ACC112 (cell line): ENCODE data around the gene CCDC192.

ENCODE experiments used
- H2AFZ ChIP-seq: fragments of 200-600 bp; sonication (generic); one replicate; pipeline ENCODE4 v1.6.0; 2017; ENCODE audit warnings: antibody characterized with exemption, low read length; ENCODE audit not compliant: unreplicated experiment
- H3K27ac ChIP-seq: fragments of 200-600 bp; sonication (generic); 2 replicates; pipeline ENCODE4 v1.5.1; 2014; ENCODE audit warnings: low read depth, mild to moderate bottlenecking, antibody characterized with exemption, low read length, moderate library complexity
- H3K27me3 ChIP-seq: fragments of 200-600 bp; sonication (generic); 2 replicates; pipeline ENCODE4 v1.6.1; 2014; ENCODE audit warnings: mild to moderate bottlenecking, antibody characterized with exemption, low read length, moderate library complexity, mixed read lengths; ENCODE audit not compliant: insufficient read depth
- H3K36me3 ChIP-seq: fragments of 200-600 bp; sonication (generic); 2 replicates; pipeline ENCODE4 v1.6.1; 2016; ENCODE audit warnings: mild to moderate bottlenecking, antibody characterized with exemption, low read length, moderate library complexity, mixed read lengths; ENCODE audit not compliant: insufficient read depth
- H3K4me1 ChIP-seq: fragments of 200-600 bp; sonication (generic); one replicate; pipeline ENCODE4 v1.6.1; 2016; ENCODE audit warnings: low read length, mixed read lengths; ENCODE audit not compliant: insufficient read depth, unreplicated experiment, control insufficient read depth
- H3K4me3 ChIP-seq: fragments of 200-600 bp; sonication (generic); 2 replicates; pipeline ENCODE4 v1.5.1; 2014; ENCODE audit warnings: mild to moderate bottlenecking, low read depth, low read length
- H3K79me2 ChIP-seq: fragments of 200-600 bp; sonication (generic); one replicate; pipeline ENCODE4 v1.6.0; 2016; ENCODE audit warnings: low read length; ENCODE audit not compliant: control insufficient read depth, unreplicated experiment, insufficient read depth

The CCDC192 gene

DNA sequence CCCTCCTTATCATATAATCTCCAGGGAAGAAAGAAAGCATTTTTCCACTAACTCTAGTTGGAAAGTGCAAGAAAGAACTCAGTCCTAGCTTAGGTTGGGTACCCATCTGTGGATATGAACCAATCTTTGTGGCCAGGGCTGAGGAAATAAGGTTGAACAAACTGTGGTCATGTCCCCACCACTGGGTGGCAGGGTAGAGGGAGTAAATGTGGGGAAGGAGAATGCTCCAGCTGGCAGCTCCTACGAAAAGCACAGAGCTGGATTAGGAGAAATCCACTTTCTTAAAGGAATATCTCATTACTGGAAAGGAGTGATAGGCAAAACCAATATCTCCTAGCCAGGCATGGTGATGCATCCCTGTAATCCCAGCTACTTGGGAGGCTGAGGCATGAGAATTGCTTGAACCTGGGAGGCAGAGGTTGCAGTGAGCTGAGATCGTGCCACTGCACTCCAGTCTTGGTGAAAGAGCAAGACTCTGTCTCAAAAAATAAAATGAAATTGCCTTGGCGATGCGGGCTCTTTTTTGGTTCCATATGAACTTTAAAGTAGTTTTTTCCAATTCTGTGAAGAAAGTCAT is 175.1 kb downstream of the CCDC192 start:
- Histone ChIP-seq H3K27me3 (no peaks in the 10 kb centered on the region), H3K36me3 (no peaks in the 10 kb centered on the region), H2AFZ (no peak overlapping the region), H3K4me1 (peaks cover 17% of the 10 kb centered on the region), H3K79me2 (no peaks in the 10 kb centered on the region), H3K27ac (no peak overlapping the region), H3K4me3 (no peak overlapping the region)

- Histone ChIP-seq H3K27ac (no peak overlapping the region), H3K36me3 (no peaks in the 10 kb centered on the region), H3K4me3 (no peak overlapping the region), H3K4me1 (peaks cover 4% of the 10 kb centered on the region), H3K79me2 (no peaks in the 10 kb centered on the region), H2AFZ (no peak overlapping the region), H3K27me3 (no peaks in the 10 kb centered on the region)
Measured at GRCh38 chr5:127884416-127884815, 181.2 kb downstream of the CCDC192 start.

GRCh38 chr5:127885176-127885575 is 182.0 kb downstream of the CCDC192 start:
- Histone ChIP-seq H3K27me3 (no peaks in the 10 kb centered on the region), H3K36me3 (no peaks in the 10 kb centered on the region), H3K27ac (no peak overlapping the region), H3K79me2 (no peaks in the 10 kb centered on the region), H3K4me1 (peaks cover 4% of the 10 kb centered on the region), H3K4me3 (no peak overlapping the region), H2AFZ (no peak overlapping the region)

DNA sequence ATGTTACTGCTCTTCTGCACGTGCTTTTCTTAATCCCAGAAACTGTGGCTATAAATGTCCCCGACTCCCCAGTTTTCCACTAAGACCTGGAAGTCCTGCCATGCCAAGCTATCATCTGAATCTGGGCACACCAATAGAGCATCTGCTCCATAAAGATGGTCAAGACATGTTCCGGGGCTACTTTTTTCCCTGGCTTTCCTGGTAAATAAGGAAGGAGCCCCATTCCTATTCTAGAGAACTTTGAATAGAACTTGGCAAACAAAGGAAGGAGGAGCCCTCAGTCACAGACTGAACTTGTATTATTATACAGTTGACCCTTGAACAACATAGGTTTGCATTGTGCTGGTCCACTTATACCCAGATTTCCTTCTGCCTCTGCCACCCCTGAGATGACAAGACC is 182.9 kb downstream of the CCDC192 start:
- Histone ChIP-seq H3K4me3 (no peak overlapping the region), H3K27ac (no peak overlapping the region), H3K27me3 (no peaks in the 10 kb centered on the region), H3K4me1 (peaks cover 4% of the 10 kb centered on the region), H2AFZ (no peak overlapping the region), H3K79me2 (no peaks in the 10 kb centered on the region), H3K36me3 (no peaks in the 10 kb centered on the region)

- H3K4me1 ChIP-seq: peaks cover 15% of the 10 kb centered on the region
- no peaks in the 10 kb centered on the region for H3K79me2 ChIP-seq
- no peak overlapping the region for H3K4me3 ChIP-seq
- no peak overlapping the region for H3K27ac ChIP-seq
- no peak overlapping the region for H2AFZ ChIP-seq
- no peaks in the 10 kb centered on the region for H3K36me3 ChIP-seq
- no peaks in the 10 kb centered on the region for H3K27me3 ChIP-seq
Measured at GRCh38 chr5:127887282-127887681, 184.1 kb downstream of the CCDC192 start.

DNA sequence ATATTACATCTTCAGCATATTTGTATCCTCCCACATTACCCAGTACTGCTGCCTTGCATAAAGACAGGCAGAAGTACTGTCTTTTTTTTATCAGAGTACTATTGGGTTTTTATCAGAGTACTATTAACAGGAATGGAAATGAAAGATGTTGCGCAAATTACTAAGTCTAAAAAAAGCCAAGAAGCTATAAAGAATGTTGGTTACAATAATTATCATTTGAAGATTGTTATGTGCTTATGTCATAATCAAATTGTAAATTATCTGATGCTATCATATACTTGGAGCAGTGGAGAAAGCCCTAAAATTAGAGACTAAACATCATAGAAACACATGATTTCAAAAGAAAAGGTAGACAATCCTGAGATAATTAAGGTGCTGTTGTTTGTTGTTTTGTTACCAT is 188.8 kb downstream of the CCDC192 start:
- H3K27me3 ChIP-seq: no peaks in the 10 kb centered on the region
- no peak overlapping the region for H3K4me3 ChIP-seq
- H3K36me3 ChIP-seq: no peaks in the 10 kb centered on the region
- H2AFZ ChIP-seq: no peak overlapping the region
- H3K79me2 ChIP-seq: no peaks in the 10 kb centered on the region
- H3K27ac ChIP-seq: no peak overlapping the region
- peaks cover 23% of the 10 kb centered on the region for H3K4me1 ChIP-seq

- Histone ChIP-seq H2AFZ (peak overlapping the region; percentile 27), H3K4me1 (peaks cover 18% of the 10 kb centered on the region), H3K79me2 (no peaks in the 10 kb centered on the region), H3K4me3 (peak overlapping the region; percentile 25), H3K27me3 (no peaks in the 10 kb centered on the region), H3K27ac (peak overlapping the region; percentile 48), H3K36me3 (no peaks in the 10 kb centered on the region)
Measured at GRCh38 chr5:127892467-127893207, 189.4 kb downstream of the CCDC192 start.

GRCh38 chr5:127893232-127893631 is 190.0 kb downstream of the CCDC192 start:
- peak overlapping the region; percentile 48 for H3K27ac ChIP-seq
- peak overlapping the region; percentile 25; the same call in 1 of the 2 replicates for H3K4me3 ChIP-seq

GRCh38 chr5:127894461-127894860 is 191.3 kb downstream of the CCDC192 start:
- Histone ChIP-seq H3K4me3 (no peak overlapping the region), H3K4me1 (peaks cover 27% of the 10 kb centered on the region), H3K79me2 (no peaks in the 10 kb centered on the region), H2AFZ (no peak overlapping the region), H3K27ac (no peak overlapping the region), H3K27me3 (no peaks in the 10 kb centered on the region), H3K36me3 (no peaks in the 10 kb centered on the region)

More at GRCh38 chr5:127893232-127893631, 190.0 kb downstream of the CCDC192 start:
- peaks cover 18% of the 10 kb centered on the region for H3K4me1 ChIP-seq
- no peaks in the 10 kb centered on the region for H3K79me2 ChIP-seq
- H2AFZ ChIP-seq: peak overlapping the region; percentile 27
- H3K36me3 ChIP-seq: no peaks in the 10 kb centered on the region
- no peaks in the 10 kb centered on the region for H3K27me3 ChIP-seq

DNA sequence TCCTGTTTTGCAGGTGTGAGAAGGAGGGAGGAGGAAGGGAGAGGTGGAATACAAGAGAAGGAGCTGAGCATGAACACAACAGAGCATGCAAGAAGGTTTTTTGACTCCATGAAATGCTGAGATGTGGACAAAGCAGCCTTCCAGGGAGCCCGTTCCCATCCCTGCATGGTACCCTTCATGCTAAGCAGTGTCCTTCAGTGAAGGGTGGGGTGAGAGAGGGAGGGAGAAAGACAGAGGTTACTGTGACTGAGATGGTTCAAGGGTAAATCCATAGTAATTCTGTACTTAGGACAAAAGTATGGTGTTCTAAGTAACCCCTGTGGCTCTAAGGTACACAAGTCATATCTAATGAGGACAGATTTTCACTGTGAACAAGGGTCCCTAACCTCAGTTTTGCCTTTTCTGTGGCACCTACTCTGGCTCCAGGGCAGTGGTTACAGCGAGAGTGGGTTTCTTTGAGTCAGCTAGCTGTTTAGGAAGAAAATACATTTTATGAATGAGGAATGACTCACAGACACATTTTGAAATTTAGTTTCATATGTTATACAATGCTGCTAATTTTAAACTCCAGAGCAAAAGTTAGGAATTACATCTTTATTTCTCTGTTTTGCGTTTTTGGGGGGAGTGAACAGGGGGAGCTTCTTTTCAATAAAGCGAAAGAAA is 195.5 kb downstream of the CCDC192 start:
- Histone ChIP-seq H3K79me2 (no peaks in the 10 kb centered on the region), H3K36me3 (no peaks in the 10 kb centered on the region), H3K27ac (no peak overlapping the region), H3K27me3 (no peaks in the 10 kb centered on the region), H3K4me3 (no peak overlapping the region), H2AFZ (no peak overlapping the region), H3K4me1 (peaks cover 9% of the 10 kb centered on the region)

GRCh38 chr5:127899214-127899610 is 196.0 kb downstream of the CCDC192 start:
- Histone ChIP-seq H3K4me3 (no peak overlapping the region), H3K36me3 (no peaks in the 10 kb centered on the region), H2AFZ (no peak overlapping the region), H3K4me1 (peaks cover 9% of the 10 kb centered on the region), H3K27ac (no peak overlapping the region), H3K27me3 (no peaks in the 10 kb centered on the region), H3K79me2 (no peaks in the 10 kb centered on the region)
